ENCODE measurements around the gene TTLL10.
"Not testable (repeated sequence)": the region's sequence is repeated elsewhere in the genome, so short reads cannot be mapped to it uniquely, and the experiment has no call there.

Gene TTLL10

DNA sequence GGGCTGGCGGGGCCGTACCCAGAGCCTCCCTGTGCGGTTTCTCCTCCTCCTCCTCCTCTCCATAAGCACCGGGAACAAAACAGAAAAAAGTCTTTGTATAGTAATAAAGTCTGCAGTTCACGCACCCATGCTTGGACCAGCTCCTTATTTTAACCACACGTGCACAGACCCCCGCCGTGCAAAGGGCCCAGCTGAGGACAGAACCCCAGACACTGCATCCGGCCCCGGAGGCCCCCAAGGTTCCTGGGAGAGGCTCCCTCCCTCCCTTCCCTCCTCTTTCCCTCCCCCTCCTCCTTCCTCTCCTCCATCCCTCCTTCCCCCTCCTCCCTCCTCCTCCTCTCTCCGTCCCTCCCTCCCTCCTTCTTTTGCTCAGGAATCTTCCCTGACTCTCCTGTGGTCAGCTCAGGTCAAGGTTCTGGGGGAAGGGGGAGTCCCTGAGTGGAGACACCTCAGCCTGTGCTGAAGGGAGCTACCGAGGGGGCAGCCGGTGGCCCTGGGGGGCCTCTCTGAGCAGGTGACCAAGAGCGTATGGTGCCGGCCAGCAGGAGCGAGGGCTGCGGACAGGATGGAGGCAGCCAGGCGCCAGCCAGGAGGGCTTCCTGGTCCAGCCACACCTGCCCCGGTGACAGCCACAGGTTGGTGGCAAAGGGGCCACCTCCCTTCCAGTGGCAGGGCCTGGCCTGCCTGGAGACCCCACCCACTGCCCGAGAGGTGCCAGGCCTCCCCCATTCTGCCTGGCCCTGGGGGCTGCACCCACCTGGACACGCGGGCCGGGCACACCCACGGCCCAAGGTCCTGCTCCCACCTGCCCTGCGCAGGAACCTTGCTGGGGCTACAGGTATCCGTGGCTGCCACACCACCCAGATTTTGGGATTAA lies 3.2 kb upstream of the TTLL10 start:
- DNase-seq (ENCODE audit: low read depth in 1 of 2, low spot score in 1 of 2) = no peak

GRCh38 chr1:1171161-1171545 lies 2.5 kb upstream of the TTLL10 start:
- DNase-seq (ENCODE audit: low read depth in 1 of 2, low spot score in 1 of 2) = no peak

- no peak for DNase-seq (ENCODE audit: low read depth in 1 of 2, low spot score in 1 of 2)
These were observed 1.9 kb upstream of the TTLL10 start for GRCh38 chr1:1171546-1172340.

GRCh38 chr1:1173061-1173792 lies 453 bp upstream of the TTLL10 start:
- no peak for DNase-seq (ENCODE audit: low read depth in 1 of 2, low spot score in 1 of 2)

- DNase-seq (ENCODE audit: low read depth in 1 of 2, low spot score in 1 of 2) = no peak
These were observed 1.8 kb downstream of the TTLL10 start for GRCh38 chr1:1175221-1176062.

DNA sequence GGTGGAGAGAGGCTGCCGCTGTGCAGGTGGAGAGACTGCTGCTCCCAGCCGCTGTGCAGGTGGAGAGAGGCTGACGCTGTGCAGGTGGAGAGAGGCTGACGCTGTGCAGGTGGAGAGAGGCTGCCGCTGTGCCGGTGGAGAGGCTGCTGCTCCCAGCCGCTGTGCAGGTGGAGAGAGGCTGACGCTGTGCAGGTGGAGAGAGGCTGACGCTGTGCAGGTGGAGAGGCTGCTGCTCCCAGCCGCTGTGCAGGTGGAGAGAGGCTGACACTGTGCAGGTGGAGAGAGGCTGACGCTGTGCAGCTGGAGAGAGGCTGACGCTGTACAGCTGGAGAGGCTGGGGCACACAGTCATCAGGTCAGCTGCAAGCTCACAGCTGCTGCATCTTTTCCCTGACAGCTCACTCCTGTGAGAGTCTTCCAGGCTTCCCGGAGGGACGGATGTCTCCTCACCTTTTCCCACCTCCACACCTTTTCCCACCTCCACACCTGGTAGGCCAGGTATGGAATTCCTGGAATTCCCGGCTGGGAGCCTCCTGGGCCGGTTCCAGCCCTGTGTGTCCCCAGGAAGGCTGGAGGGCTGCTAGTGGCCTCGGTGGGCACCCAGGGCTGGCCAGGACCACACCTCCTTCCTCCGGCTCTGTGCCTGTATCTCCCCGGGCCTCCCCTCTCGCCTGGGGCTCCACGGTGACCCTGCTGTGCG lies 2.5 kb downstream of the TTLL10 start:
- DNase-seq (ENCODE audit: low read depth in 1 of 2, low spot score in 1 of 2) = not testable (repeated sequence)

GRCh38 chr1:1176931-1177330 lies 3.3 kb downstream of the TTLL10 start:
- DNase-seq (ENCODE audit: low read depth in 1 of 2, low spot score in 1 of 2) = no peak

- no peak for DNase-seq (ENCODE audit: low read depth in 1 of 2, low spot score in 1 of 2)
These were observed 3.9 kb downstream of the TTLL10 start for GRCh38 chr1:1177452-1178206.

DNA sequence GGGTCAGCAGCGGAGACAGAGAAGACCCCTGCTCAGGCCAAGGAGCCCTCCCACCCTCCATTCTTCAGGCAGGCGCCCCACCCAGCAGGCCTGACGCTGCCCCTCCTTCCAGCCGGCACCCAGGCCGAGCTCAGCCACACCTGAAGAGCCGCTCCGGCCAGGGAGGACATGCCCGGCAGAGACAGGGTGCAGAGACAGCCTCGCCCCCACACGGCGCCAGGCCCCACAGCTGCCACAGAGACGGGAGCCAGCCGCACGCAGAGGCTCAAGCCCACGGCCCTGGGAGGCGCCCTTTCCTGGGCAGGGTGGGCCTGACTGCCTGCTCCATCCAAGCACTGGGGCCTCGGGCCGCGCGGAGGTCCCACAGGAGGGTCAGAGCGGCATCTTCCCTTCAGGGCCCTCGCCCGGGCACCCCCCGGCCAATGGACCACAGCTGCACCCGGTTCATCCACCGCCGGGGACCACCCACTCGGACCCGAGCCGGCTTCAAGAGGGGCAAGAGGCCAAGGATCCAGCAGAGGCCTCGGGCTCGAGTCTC lies 5.2 kb downstream of the TTLL10 start:
- DNase-seq (ENCODE audit: low read depth in 1 of 2, low spot score in 1 of 2) = no peak

DNA sequence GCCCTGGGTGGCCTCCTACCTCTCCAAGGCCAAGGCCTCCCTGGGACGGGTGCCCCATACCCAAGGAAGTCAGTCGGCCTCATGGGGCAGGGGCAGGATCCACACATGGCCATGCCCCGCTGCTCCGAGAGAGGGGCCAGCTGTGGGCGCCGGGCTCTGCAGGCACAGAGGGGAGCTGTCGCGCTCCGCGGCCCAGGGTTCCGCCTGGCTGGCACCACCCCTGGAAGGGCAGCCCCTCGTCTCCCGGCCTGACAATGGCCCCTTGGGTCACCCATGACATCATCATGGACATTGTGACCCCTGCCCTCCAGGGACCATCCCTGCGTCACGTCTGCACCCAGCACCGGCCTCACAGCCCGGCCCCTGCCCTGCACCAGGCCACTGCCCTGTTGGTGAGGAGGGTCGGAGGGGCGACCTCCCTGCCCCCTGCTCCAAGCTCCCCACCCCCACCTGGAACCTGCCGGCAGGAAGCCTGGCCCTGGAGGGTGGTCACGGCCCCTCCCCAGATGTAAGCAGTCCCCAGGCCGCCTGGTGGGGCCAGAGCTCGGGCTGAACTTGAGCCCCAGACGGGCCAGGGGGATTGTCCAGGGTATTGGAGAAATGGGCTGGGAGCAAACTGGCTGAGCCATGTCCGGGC lies 5.8 kb downstream of the TTLL10 start:
- DNase-seq (ENCODE audit: low read depth in 1 of 2, low spot score in 1 of 2) = no peak

DNA sequence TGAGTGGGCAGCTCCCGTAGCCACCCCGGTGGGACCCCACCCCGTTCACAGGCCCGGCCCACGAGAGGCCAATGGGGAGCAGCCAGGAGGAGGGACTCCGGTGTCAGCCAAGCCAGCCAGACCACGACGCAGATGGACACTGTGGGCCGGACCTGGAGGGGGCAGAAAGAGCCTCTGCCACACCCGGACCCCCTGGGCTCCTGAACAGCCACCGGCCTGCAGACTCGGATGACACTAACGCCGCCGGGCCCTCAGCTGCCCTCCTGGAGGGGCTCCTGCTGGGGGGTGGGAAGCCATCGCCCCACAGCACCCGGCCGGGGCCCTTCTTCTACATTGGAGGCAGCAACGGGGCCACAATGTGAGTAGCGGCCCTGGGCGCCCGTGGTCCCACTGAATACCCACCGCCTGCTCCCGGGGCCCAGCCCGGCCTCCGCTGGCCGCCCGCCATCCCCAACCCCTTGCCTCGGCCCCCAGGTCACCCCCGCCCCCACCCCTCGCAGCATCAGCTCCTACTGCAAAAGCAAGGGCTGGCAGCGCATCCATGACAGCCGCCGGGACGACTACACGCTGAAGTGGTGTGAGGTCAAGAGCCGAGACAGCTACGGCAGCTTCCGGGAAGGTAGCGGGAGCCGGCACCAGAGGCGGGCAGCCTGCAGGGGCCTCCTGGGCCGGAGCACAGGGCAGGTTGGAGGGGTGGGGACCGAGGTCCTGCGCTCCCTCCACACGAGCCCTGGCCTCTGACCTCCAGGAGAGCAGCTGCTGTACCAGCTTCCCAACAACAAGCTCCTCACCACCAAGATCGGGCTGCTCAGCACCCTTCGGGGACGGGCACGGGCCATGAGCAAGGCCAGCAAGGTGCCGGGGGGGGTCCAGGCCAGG lies 6.5 kb downstream of the TTLL10 start:
- DNase-seq (ENCODE audit: low read depth in 1 of 2, low spot score in 1 of 2) = no peak

DNA sequence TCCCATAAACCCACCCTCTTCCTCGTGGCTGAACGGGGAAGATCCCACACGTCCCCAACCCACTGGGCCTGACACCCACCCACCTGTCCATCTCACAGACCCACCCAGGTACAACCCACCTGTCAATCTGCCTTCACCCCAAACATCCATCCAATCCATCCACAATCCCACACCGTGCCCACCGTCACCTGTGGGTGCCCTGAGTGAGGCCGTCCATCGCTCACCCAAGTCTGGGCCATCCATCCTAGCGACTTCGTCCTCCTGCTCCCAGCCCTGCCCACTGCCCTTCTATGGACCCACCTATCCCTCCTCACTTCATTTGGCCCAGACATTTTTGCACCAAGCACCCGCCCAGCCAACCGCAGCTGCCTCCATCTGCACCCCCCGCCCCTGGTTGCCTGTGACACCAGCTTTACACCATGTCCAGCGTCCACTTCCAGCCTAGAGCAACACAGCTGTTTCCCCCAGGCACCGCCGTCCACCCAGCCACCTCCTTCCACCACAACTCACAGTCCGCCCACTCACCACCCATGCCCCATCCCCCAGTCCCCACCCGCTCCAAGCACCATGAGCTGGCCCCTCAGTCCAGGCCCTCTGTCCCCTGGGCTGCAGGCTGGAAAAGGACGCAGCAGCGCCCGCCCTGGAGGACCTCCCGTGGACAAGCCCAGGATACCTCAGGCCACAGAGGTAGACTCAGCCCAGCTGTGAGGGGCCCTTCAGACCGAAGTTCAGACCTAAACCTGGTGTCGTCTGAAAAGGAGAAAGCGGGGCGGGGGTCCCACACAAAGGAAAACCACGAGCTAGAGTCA lies 7.7 kb downstream of the TTLL10 start:
- no peak for DNase-seq (ENCODE audit: low read depth in 1 of 2, low spot score in 1 of 2)

GRCh38 chr1:1181938-1182410 lies 8.3 kb downstream of the TTLL10 start:
- DNase-seq (ENCODE audit: low read depth in 1 of 2, low spot score in 1 of 2) = no peak

DNA sequence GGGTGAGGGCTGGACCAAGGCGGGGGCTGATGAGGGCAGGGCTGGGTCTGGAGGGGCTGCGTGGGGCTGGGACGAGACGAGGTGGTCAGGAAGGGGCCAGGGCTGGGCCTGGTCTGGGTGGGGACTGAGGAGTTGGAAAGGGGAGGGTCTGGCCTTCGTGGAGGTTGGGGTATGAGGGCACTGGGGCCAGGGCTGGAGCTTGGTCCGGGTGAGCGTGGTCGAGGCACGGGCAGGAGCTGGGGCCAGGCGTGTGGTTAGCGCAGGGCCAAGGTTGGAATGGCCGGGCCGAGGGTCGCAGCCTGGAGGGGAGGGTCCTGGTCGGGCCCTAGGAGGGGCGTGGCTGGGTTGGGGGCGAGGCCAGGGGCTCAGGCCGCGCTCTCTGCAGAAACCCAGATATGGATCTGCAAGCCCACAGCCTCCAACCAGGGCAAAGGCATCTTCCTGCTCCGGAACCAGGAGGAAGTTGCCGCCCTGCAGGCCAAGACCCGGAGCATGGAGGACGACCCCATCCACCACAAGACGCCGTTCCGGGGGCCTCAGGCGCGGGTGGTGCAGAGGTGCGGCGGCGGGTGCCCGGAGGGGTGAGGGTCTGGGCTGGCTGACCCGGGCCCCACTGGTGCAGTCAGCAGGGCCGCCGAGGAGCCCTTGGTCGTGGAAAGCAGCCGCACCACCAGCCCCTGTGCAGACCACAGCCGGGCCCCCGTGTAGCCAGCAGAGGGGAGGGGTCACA lies 9.0 kb downstream of the TTLL10 start:
- DNase-seq (ENCODE audit: low read depth in 1 of 2, low spot score in 1 of 2) = no peak

GRCh38 chr1:1183221-1183747 lies 9.6 kb downstream of the TTLL10 start:
- DNase-seq (ENCODE audit: low read depth in 1 of 2, low spot score in 1 of 2) = no peak

Data from activated T-helper 1 cell treated with anti-CD3 and anti-CD28 coated beads, Interleukin-2, amount 50 U/mL, for 16 hours (primary cell).